ENCODE measurements around the gene SUOX.

The SUOX gene

DNA sequence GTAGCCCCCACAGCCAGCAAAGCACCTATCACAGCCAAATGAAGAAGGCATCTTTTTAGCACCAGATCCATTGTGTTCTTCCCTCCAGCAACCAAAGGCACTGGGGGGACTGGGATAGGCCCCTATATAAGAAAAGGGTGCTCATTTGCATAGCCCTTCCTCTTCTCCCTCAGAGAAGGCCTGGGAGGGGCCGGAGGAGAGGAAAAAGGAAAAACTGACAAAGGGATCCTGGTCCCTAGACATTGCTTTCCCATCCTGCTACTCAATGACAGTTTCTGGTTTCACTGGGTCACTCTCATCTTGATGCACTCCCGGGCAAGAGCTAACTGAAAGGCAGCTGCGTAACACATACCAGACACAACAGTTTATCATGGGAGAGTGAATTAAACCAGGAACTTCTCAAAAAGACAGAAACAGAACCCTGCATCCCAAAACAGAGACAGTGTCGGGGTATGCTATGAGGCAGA lies 31.1 kb upstream of the SUOX start, which contains the start of gene PMEL:
Gene PMEL, minus strand, starts transcription at position 102 of the 467 bp plus-strand sequence. Its CDS starts 31 bp downstream, at position 71.
- in situ Hi-C loops (cut with HindIII; ENCODE audit: low sequenced_read_pairs) = no loop called here
- peak within 1 kb of the TSS; percentile 90 for H3K4me3 ChIP-seq (ENCODE audit: low read depth, low read length)
- DNase-seq (ENCODE audit: low read depth, low spot score) = no peak
- TF ChIP-seq, protein P1, sequence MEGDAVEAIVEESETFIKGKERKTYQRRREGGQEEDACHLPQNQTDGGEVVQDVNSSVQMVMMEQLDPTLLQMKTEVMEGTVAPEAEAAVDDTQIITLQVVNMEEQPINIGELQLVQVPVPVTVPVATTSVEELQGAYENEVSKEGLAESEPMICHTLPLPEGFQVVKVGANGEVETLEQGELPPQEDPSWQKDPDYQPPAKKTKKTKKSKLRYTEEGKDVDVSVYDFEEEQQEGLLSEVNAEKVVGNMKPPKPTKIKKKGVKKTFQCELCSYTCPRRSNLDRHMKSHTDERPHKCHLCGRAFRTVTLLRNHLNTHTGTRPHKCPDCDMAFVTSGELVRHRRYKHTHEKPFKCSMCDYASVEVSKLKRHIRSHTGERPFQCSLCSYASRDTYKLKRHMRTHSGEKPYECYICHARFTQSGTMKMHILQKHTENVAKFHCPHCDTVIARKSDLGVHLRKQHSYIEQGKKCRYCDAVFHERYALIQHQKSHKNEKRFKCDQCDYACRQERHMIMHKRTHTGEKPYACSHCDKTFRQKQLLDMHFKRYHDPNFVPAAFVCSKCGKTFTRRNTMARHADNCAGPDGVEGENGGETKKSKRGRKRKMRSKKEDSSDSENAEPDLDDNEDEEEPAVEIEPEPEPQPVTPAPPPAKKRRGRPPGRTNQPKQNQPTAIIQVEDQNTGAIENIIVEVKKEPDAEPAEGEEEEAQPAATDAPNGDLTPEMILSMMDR (IDR thresholded peaks at IDR 0.05; ENCODE audit: low read depth, low read length) = no peak

GRCh38 chr12:55966408-55967281 lies 30.4 kb upstream of the SUOX start, which contains the start of gene CDK2:
Gene CDK2 (plus strand): TSS chr12:55966830. CDS start chr12:55967009, 179 bp downstream.
- TF ChIP-seq, protein P1 (IDR thresholded peaks at IDR 0.05; ENCODE audit: low read depth, low read length) = no peak
- in situ Hi-C loops (cut with HindIII; ENCODE audit: low sequenced_read_pairs) = no loop called here
- H3K4me3 ChIP-seq (ENCODE audit: low read depth, low read length) = peak within 1 kb of the TSS; percentile 90
- DNase-seq (ENCODE audit: low read depth, low spot score) = peak; percentile 79

- DNase-seq (ENCODE audit: low read depth, low spot score) = no peak
- TF ChIP-seq, protein P1 (IDR thresholded peaks at IDR 0.05; ENCODE audit: low read depth, low read length) = no peak
- in situ Hi-C loops (cut with HindIII; ENCODE audit: low sequenced_read_pairs) = no loop called here
- no peak overlapping the region for H3K4me3 ChIP-seq (ENCODE audit: low read depth, low read length)
Observed at GRCh38 chr12:55969356-55969755, 27.7 kb upstream of the SUOX start.

- DNase-seq (ENCODE audit: low read depth, low spot score) = no peak
- H3K4me3 ChIP-seq (ENCODE audit: low read depth, low read length) = no peak overlapping the region
- TF ChIP-seq, protein P1 (IDR thresholded peaks at IDR 0.05; ENCODE audit: low read depth, low read length) = no peak
- in situ Hi-C loops (cut with HindIII; ENCODE audit: low sequenced_read_pairs) = no loop called here
Observed at GRCh38 chr12:55970775-55971174, 26.3 kb upstream of the SUOX start.

- in situ Hi-C loops (cut with HindIII; ENCODE audit: low sequenced_read_pairs) = no loop called here
- DNase-seq (ENCODE audit: low read depth, low spot score) = peak; percentile 36
- H3K4me3 ChIP-seq (ENCODE audit: low read depth, low read length) = no peak overlapping the region
- TF ChIP-seq, protein P1 (IDR thresholded peaks at IDR 0.05; ENCODE audit: low read depth, low read length) = no peak
Observed at GRCh38 chr12:55972042-55972441, 25.0 kb upstream of the SUOX start.

DNA sequence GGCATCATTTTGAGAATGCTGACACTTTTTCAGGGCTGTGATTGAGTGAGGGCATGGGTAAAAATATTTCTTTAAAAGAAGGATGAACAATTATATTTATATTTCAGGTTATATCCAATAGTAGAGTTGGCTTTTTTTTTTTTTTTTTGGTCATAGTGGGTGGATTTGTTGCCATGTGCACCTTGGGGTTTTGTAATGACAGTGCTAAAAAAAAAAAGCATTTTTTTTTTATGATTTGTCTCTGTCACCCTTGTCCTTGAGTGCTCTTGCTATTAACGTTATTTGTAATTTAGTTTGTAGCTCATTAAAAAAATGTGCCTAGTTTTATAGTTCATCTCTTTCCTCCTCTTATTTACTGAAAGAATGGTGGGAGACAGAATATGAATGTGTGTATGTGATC lies 24.6 kb upstream of the SUOX start:
- in situ Hi-C loops (cut with HindIII; ENCODE audit: low sequenced_read_pairs) = no loop called here

More for the DNA sequence above, 24.6 kb upstream of the SUOX start:
- H3K4me3 ChIP-seq (ENCODE audit: low read depth, low read length) = peak overlapping the region; percentile 68
- no peak for DNase-seq (ENCODE audit: low read depth, low spot score)
- TF ChIP-seq, protein P1 (IDR thresholded peaks at IDR 0.05; ENCODE audit: low read depth, low read length) = no peak
